Left forelimb (tissue), 1 donor: ENCODE data around the gene BRD3.

Source experiments
- DNase-seq: peaks from one replicate; pipeline ENCODE4 v3.0.0-alpha.2; 2018; ENCODE audit warnings: low spot score

The BRD3 gene

DNA sequence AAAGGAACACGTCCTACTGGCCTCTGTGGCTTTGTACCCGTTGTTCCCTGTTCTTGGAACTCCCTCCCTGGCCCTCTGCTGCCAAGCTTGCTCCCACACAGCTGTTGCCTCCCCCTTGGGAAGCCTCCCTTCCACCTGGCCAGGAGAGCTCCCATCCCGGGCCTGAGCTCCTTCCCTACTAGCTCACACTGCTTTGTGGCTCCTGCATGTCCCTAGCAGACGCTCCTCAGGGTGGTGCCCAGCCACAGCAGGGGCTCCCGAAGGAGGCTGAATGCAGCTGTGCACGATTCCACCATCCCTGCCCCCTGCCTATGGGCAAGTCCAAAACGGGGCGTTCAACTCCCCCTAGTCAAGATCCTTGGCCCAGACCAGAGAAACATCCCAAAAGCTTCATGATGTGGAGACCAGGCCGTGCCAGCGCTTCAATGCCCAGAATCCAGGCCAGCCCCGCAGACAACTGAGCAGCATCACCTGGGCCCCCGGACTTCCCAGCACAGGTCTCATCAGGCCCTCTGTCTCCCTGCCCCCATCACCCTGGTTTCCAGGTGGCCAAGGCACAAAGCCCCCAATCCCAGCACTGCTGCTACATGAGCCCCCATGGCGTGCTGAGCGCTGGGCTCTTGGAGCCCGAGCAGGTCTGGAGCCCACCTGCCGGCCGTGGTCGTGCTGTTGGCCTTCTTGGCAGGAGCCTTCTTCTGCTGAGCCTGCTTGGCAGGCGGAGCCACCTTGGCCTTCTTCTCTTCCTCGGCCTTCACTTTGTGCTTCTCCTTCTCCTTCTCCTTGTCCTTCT lies 28.2 kb downstream of the BRD3 start:
- DNase-seq: no peak

DNA sequence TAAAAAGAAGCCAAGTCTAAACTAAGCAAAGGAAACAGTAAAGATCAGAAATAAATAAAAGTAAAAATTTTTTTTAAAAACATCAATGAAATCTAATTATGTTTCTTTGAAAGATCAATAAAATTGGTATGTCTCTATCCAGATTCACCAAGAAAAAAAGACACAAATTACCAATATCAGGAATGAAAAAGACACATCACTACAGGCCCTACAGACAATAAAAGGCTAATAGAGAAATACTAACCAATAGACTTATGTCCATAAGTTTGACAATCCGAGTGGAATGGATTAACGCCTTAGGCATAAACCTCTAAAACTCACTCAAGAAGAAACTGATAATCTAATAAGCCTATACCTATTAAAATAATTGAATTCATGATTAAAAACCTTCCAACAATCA lies 30.2 kb downstream of the BRD3 start:
- no peak for DNase-seq

DNA sequence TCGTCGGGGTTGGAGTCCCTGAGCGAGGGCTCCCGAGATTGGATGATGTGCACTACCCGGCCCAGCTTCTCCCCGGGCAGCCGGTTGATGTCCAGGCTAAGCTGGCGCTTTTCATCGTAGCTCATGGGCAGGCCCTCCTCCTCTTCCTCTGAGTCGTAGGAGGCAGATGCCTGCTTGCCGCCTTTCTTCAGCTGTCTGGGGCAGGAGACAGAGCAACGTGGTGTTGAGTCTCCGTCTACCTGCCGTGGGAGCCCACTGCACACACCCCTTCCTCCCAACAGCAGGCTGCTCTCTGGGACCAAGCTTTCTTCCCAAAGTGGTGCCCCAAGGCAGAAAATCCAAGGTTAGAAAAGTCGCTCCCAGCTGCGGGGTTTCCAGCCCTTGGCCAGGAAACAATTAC lies 31.7 kb downstream of the BRD3 start:
- DNase-seq: no peak

DNA sequence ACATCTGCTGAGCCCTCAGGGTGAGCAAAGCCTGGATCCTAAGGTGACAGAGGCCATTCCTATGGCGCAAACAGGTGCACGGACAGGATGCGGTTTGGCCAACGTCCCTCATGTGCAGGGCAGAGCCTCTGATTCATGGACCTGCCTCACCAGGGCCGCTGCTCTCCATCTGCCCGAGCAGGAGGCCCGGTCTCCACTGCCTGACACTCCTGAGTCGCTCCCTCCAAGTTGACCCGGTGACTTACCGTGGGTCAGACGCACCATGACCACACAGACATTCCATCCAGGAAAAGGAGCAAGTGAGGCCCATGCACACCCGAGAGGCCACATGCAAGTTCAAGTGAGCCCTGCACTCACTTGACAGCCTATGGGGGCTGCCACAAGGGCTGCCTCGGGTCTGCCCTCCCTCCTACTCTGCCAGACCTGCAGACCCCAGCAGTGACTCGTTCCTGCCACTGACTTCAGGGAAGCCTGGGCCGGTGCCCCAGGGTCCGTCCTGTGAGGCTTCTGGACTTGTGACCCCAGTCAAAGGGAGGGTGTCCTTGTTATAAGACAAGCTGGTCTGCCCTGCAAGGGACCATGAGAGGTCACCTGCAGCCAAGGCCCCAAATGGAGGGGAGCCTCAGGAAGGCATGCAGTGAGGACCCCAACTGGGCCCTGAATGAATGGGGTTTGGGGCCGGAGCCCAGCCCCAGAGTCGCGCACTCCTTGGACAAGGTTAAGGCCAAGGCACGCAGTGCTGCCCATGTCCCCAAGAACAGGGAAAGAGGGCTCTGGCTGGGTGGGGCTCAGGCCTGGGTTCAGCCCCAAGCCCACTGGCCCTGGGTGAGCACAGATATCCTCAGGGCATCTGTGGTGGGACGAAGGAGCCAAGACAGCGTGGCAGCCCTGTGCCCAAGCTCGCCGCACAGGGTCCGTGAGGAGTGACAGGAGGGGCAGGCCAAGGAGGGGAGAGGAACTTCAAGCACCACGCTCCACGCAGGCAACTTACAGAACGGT lies 32.5 kb downstream of the BRD3 start:
- no peak for DNase-seq

DNA sequence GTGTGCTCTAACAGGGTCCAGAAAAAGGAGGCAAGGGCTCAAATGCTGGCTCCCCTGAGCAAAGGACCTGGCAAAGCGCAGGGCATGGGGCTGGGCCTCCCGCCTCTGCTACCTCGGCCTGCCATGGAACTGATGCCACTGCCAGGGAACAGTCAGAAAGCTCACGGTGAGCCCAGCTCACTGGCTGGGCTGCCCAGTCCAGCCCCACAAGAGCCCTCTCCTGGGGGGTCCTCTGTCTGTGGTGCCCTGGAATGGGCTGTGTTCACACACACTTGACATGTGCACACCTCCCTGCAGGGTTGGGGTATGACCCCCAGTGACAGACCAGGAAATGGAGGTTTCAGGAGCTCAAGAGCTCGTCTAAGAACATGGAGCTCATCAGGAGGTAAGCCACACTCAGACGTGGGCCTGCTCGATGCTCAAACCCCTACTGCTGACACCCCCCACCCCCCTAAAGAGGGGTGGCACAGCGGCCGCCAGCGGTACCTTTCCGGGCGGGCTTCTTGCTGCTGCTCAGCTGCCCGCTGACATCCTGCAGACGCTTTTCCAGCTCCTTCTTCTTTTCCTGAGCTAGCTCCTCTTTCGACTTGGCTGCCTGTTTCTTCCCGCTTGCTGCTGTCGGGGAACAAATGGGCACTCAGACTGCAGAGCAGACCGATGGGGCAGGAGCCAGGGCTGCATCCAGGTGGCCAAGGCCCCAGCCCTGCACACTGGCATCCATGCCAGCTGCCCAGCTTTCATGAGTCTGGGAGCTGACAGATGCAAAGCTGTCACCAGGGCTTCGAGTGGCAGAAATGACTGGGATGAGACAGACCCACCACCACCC lies 33.4 kb downstream of the BRD3 start:
- no peak for DNase-seq

DNA sequence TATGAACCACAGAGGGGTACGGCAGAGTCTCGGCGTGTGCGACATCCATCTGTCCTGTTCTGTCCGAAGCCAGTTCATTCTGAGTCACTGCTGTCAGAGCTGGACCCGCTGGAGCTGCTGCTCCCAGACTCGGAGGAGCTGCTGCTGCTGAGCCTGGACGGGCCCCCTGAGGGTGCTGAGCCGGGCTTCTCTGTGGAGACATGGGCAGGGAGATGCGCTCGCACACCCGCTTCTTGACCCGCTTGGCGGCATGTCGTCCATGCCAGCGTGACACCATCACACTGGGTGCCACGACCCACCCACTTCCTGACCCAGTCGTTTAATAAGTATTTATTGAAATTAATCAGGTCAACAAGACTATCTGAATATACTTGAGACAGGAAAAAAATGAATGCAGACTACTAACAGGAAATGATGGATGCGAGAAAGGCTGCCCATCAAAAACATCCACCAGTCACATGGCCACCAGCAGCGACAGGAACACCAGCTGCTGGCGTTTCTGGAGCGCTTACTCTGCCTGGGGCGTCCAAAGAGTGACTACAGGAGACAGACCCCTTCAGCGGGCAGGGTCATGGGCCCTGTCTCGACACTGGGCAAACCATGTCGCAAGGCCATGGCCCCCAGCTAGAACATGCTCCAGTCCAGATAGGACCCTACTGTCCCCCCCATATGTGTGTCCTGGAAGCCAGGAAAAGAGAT lies 34.2 kb downstream of the BRD3 start:
- DNase-seq: no peak

DNA sequence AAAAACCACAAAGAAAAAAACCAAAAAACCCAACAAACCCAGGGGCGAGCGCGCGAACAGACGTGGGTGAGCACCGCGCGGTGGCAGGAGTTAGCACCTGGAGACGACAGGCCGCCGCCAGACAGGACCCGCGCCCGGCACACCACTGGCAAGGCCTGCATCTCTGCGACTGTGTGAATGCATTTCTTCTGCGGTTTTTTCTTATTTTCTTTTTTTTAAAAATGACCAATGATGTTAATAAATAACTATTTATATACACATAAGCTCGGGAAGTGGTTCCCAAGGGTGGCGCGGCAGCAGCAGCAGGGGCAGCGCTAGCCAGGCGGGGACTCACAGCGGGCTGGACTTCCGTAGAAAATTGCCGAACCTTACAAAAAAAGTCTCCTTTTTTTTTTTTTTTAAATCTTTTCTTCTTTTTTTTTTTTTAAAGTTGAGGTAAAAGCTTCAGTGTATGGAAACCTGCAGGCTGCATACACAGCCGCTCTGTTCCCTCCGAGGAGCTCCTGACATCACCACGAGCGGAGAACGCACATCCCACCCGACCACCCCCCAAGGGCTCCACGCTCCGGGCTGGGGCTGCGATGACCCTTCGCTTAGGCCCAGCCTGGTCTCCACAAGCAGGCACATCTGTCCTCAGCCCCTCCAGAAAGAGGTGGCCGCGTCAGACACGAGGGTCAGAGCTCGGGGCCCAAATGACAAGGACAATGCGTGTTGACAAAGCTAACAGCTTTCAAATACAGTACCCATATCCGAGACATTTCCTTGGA lies 35.2 kb downstream of the BRD3 start:
- no peak for DNase-seq

DNA sequence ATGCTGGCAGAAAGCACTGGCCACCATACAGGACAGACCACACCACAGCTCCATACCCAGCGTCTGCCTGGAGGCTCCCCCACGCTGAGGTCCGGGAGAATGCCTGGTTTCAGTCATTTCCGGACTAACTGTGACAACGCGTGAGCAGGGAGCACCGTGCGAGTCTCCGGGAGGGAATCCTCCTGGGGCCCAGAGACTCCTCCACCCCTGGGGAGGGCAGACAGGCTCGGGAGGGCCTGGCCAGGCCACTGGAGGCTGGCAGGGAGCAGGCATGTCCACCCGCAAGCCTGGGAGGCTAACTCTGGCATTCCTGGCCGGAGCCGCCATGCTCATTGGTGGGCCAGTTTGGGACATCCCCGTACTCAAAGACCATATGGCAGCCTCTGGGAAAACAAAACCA lies 36.0 kb downstream of the BRD3 start:
- no peak for DNase-seq

DNA sequence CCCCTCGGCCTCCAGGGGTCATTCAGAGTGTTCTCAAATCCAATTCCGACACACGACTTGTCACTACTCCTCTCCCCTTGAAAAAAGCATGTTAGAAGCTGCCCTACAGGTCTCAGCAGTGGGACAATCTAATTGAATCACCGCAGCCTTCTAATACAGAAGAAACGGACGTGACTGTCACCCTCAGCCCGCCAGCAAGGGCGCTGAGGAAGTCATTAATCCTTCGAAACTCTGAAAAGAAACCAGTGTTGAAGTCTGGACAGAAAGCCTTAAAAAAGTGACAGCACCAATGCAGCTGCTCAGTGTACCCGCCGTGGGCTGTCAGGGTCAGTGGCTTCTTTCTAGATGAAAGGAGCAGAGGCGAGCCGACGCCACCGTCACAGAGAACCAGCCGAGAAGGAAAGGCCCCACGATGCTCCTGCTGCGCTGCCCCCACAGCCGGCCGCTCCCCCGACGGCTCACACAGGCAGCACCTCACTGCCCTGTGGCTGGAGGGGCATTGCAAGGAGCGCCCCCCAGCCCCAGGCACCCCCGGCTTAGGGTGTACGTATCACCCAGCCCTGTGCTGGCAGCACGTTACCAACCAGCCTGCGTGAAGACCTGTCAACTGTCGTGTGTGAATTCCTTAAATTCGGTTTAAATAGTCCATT lies 36.9 kb downstream of the BRD3 start:
- DNase-seq: no peak

DNA sequence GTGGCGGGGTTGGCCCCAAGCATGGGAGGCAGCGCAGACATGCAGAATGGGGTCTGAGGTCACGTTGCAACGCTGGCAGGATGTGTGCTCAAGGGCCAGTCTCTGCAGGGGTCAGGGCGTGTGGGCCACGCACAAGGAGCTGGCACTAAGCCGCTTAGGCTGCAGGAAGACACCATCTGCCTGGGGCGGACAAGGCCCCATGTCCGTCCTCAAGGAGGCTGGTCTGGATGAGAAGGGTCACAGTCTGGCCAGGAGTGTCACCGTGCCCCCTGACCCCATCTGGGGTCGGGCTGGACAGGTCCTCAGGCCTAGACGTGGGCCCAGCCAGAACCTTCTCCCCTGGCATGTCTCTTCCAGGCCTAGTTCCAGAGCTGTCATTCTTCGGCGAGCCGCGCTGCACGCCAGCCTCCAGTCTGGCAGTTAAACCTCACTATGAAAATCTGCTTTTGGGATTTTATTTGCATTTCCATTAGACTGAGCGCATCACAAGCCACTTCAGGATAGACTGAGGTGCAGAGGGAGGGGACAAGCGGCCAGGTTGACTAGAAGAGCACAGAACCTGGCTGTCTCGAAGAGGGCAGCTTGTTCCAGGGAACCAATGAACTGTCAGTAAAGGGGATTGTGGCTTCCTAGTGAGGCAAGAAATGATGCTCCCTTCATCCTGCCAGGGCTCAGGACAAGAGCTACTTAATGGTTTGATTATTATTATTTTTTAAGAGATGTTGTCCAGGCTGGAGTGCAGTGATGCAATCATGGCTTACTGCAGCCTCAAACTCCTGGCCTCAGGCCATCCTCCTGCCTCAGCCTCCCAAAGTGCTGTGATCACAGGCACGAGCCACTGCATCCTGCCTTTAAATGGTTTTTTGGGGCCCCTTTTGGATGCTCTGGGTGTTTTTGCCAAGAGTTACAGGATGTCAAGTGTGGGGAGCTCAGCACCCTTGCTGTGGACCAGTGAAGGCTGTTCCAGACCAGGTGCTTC lies 38.3 kb downstream of the BRD3 start:
- DNase-seq: no peak

DNA sequence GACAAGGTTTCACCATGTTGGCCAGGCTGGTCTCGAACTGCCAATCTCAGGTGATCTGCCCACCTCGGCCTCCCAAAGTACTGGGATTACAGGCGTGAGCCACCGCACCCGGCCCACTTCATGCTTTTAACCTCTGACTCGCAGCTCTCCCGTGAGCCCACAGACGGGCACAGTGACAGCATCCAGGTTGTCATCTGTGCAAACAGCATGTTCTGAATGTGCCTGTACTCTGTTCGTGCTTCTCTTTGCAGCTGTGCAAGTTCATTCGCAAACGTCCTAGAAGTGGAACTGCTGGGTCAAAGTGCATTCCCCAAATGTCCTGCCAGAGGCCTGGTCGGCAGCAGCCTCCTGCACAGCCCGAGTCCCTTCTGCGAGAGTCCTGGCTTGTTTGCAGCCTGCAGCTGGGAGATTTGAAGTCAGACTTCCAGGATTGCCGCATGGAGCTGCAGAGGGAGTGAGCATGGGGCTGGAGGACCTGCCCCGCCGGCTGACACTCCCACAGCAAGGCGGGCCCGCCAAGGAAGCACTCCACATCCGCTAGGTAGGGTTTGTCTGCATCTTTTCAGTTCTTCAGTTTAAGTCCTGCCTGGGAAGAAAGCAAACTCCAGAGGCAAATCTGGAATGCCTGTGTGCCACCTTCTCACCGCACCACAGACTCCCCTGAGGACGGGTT lies 39.1 kb downstream of the BRD3 start:
- no peak for DNase-seq

DNA sequence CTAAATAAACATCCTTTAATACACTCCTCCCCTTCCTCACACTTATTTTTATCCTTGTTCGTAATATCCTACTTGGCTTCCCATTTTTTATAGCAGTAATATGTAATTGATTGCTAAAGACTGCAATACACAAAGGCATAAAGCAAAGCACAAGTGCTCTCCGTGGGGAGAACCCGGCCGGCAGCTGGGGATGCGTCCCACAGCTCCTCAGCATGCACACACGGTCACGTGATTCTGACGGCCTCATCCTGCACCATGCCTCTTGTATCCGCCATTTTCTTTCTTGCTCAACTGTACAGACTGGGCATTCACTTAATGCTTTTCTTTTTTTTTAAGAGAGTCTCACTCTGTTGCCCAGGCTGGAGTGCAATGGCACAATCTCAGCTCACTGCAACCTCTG lies 39.8 kb downstream of the BRD3 start:
- DNase-seq: no peak

DNA sequence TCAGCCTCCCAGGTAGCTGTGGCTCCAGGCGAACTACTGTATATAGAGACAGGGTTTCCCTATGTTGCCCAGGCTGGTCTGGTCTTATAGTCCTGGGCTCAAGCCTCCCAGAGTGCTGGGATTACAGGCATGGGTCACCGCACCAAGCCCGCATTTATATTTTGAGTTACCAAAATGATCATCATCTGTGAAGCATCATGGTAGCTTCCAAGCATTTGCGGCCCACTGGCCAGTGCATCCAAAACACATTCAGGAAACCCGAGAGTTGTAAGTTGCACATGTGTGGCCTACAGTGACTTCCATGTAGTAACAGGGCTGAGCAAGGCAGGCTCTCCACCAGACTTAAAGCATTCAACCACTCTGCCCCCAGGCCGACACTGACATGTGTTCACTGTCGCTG lies 40.3 kb downstream of the BRD3 start:
- DNase-seq: no peak

DNA sequence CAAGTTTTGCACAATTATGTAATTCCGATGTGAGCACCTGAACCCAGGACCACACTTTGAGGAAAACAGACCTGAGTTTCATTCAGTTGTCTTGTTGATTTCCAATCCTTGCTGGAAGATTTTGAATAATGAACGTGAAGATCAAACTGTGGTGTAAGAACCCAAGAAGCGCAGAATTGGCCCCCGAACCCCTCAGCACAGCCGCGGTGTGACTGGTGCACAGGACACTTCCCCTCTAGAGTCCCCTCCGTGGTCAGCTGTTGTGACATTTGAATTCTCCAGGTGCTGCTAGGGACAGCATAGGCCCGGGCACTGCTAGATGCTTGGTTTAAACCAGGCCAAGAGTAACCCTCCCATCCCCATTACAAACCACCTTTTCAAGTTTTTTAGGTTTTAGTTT lies 40.8 kb downstream of the BRD3 start:
- DNase-seq: no peak

DNA sequence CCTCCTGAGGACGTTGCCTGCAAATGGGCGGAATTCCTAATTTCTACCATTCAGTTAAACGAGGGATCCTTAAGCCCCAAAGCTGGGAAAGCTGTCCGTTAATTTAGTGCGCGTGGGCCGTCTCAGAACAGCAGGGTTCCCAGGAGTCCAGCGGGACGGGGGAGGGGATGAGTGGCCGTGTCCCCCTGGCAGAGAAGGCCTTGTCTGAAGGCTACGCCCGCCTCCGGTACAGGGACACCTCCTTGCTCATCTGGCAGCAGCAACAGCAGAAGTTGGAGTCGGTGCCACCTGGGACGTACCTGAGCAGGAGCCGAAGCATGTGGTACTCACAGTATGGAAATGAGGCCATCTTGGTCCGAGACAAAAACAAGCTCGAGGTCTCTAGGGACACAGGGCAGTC lies 41.2 kb downstream of the BRD3 start:
- DNase-seq: no peak

DNA sequence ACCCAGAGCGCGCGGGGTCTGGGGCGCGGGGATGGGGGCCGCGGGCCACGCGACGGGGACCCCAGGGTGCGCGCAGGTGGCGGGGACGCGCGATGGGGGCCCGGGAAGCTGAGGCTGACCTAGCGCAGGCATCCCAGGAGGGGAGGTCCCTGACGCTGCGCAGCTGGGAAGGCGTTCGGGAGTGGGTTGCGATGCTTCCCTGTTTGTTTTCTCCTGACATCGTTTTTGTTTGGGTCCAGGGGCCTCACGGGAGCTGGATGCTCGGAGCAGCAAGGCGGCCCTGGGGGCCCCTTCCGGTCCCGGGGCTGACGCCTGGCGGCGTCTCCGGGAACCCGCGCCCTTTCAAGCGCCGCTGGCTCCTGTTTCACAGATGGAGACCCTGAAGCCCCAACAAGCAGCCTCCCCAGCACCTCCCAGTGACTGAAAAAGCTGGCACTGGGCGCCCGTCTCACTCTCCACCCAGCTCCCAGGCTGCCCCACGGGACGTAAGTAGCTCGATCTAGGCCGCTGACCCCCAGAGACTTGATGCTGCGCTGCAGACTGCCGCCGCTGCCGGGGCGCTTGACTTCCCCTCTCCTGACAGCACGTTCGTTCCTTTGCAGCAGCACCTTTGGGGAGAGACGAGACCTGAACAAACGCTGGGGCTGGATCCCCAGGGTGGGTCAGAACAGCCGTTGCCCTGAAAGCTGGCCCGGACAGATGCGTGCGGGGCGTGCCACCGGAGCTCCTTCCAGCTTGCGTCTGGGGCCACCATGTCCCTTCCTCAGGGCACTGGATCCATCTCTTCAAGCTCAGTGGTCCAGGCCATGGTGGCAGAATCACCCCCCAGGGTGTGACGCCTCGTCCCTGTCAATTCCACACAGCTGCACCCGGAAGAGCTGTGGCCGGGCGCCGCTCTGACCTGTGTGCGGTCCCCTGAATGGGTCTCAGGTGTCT lies 42.0 kb downstream of the BRD3 start:
- no peak for DNase-seq

DNA sequence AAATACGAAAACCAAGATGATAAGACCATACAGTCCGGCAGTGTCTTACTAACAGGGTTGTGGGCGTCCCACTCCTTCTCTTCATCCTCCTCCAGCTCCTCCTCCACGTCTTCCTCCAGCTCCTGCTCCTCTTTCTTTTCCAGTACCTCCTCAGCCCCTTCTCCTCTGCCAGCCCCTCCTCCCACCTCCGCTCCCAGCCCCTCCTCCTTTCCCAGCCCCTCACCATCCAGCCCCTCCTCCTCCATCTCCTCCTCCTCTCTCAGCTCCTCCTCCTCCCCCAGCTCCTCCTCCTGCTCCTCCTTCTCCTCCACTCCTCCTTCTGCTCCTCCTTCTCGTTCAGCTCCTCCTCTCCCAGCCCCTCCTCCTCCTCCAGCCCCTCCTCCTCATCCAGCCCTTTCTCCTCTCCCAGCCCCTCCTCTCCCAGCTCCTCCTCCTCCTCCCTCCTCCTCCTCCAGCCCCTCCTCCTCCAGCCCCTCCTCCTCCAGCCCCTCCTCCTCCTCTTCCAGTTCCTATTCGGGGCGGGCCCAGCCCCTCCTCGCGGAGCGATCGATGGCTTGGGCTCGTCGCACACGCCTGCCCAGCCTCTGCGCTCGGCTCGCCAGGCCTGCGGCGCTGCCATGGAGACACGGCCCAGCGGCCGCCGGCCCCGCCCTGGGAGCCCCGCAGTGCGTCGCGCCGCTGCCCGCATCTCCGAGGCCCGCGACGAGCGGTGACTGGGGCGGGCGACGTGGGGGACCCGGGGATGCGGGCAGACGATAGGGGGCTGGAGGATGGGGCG lies 42.8 kb downstream of the BRD3 start, which contains the start of gene BRD3OS:
Gene BRD3OS (plus strand): TSS at position 654 of the 778 bp plus-strand sequence. CDS start 1,267 bp downstream, outside the sequence.
- peak; percentile 100 for DNase-seq
